HG03439 (cell line): Measurements from ENCODE around the gene UBE2C.
A peak's percentile ranks its signal among the peaks of the same experiment; 100 is the strongest.
"Not testable (repeated sequence)": the region's sequence is repeated elsewhere in the genome, so short reads cannot be mapped to it uniquely, and the experiment has no call there.

Experiments
- ATAC-seq: cut with Tn5 transposase; IDR thresholded peaks from one replicate; pipeline ENCODE4 v1.9.1; 2021; ENCODE audit warnings: mild to moderate bottlenecking, moderate library complexity; ENCODE audit not compliant: unreplicated experiment

UBE2C gene

GRCh38 chr20:45812157-45813005, at the start of gene UBE2C:
Gene UBE2C (plus strand): TSS chr20:45812644. CDS start chr20:45812696, 52 bp downstream.
- peak; percentile 93 for ATAC-seq

- not testable (repeated sequence) for ATAC-seq
These were observed 47.7 kb upstream of the UBE2C start for GRCh38 chr20:45764618-45765282.

DNA sequence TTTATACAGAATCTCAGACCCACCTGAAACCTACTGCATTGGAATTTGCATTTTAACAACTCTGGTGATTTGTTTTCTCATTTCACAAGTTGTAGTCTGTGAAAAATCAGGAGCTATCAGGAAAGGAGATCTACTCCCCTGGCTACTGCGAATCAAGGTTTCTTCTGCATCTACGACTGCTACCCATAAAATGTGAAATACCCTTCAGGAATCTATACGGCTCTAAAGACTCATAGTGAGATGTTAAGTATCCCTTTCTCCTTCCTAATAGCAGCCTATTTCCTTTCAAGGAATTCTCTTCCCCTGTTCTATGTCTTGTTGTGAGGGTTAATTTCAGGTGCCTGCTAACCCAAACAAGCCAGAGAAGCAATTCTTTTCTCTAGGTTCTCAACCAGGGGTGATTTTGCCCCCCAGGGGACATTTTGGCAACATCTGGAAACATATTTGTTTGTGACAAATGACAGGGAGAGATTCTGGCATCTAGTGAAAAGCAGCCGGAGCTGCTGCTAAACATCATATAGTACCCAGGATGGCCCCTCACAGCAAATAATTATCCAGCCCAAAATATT, 47.1 kb upstream of the UBE2C start:
- no peak for ATAC-seq

DNA sequence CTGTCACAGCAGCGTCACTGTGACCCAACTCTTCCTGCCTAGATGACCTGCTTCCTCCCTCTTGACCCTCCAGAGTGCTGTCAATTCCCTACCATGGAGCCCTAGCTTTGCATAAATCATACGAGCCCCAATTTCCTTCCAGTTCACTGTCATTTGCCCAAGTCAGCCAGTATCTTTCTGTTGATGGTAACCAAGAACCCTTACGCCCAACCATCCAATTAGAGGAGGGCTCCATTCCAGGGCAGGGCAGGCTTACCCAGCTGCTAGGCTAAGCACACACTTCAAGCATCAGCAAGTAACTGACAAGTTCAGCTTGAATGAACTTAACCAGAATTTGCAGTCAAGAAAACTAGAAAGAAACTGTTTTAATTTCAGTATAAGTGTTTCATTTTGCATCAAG, 46.5 kb upstream of the UBE2C start:
- no peak for ATAC-seq

GRCh38 chr20:45768479-45768878, 44.0 kb upstream of the UBE2C start:
- ATAC-seq, result no peak

- peak; percentile 60 for ATAC-seq
These were observed 41.2 kb upstream of the UBE2C start for GRCh38 chr20:45771182-45771759.

GRCh38 chr20:45772693-45773092, 39.8 kb upstream of the UBE2C start:
- no peak for ATAC-seq

DNA sequence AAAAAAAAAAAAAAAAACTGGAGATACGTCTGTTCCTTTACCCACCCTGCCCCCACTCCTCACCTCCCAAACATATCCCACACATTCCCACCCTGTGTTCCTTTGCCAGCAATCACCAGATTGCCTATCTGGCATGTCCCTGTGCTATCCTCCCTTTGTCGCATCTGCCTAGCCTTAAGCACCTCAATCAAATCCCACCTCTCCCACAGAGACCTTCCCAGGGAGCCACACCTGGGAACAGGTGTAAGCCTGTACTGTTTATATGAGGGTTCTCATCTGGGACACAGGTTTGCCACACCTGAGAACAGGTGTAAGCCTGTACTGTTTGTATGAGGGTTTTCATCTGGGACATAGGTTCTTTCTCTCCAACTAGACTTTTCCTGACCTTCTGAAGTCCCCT, 37.5 kb upstream of the UBE2C start:
- ATAC-seq, result no peak

GRCh38 chr20:45775411-45775810, 37.0 kb upstream of the UBE2C start:
- ATAC-seq, result no peak

DNA sequence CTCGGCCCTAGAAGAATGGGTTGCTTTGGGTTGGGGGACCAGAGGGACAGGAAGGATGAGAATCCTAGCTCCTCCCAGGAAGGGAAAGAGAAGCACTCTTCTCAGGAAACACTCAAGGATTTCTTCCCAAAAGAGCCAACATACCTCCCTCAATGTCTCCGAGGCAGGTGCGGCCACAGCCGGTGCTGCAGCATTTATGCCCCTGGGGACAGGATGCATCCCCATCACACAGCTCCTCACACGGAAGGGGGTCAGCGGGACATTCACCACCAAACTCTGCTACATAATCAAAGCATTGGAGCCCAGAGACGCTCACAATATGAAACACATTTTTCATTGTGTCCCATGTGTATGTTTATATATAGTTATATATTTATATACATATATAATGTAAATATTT, 35.5 kb upstream of the UBE2C start:
- ATAC-seq, result no peak

DNA sequence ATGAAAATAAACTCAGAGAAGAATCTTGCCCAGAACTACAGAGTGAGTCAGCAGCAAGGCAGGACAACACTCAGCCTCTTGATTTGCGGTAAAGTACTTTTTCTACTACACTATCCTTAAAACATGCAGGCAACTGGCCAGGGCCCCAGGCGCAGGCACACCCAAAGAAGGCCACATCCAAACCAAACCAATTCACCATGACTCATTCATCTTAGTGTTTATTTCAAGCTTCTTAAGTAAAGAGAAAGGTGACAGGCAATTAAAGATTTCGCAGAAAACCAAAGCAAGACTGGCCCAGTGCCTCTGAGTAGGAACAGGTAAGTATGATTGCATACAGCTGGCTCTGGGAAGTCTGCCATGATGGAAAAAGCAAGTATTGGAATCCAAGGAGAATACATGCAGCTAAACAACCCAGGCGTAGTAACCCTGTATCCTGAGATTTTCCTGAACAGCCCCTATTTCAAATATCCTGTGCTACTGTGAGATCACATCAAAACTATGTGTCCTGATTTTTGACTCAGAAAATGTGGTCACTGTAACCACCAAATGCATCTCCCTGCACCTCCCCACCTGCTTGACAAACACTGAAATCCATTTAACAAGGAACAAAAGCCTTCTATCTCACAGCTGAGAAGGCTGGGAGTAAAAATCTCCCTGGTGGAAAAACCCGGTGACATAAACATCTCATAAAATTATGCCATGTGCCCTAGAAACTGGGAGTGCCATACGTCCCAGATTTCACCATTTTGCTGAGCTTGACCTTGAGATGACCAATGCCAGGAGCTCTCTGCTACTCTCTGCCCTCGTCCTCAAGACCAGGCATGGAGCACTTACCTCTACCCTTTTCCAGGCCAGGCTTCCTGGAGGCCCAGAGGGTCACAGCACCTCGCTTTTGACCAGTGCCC, 33.2 kb upstream of the UBE2C start:
- ATAC-seq, result no peak

GRCh38 chr20:45780159-45780558, 32.3 kb upstream of the UBE2C start:
- ATAC-seq, result no peak

DNA sequence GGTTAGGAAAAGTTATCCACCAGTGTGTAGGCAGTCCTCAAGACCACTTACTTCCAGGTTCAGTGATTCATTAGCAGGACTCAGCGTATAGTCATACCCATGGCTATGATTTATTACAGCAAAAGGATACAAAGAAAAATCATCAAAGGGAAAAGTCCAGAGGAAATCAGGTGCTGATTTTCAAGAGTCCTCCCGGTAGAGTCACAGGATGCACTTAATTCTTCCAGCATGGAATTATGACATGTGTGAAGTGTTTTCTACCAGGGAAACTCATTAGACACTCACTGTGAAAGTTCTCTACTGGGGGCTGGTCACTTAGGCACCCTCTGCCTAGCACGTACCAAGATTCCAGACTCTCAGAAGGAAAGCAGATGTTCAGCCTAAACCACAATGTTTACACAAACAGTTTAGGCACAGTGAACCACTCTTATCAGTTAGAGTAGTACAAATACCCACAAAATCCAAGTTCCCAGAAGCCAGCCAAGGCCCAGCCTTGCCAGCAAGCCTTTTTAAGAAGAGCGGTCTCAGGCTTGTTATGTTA, 31.0 kb upstream of the UBE2C start:
- ATAC-seq, result no peak

DNA sequence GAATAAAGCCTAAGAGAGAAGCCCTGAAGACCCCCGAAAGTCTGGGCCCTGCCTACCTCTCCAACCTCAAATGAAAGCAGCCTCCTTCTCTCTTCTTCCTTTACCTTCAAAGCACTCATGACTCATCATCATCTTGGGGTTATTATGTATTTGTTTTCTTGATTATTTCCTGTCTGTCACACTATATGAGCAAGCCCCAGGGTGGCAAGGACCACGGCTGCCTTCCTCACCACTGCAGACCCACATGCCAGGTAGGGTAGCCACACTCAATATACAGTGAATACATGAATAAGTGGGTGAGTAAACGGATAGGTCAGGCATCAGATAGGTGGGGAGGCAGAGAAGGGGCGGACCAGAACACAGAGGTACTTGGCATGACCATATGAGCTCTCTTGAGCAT, 29.6 kb upstream of the UBE2C start:
- no peak for ATAC-seq

DNA sequence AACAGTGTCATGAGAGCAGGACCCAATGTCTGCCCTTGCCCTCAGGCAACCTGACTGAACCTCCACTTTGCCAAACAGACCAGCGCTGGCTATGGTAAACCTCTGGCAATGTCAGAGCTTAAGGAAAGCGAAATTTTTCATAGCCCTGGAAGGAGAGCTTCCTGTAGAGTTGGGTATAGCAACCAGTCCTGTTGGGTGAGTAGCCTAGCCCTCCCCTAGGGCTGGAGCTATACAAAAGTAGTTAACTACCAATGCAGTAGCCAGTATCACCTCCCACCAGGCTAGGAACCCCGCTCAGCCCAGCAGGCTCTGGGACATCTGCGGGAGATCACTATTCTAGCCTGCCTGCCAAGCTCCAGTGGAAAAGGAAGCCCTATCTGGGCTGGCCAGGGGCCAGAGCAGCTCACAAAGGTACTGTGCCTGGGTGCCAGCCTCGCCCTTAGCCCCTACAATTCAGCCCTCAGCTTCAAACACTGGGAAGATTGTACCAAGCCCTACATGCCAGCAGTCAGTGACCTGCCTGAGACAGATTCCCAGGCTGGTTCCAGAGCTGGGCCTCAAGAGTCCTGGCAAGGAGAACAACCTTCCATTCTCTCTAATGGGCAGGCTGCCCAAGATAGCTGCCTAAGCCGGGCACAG, 28.7 kb upstream of the UBE2C start:
- no peak for ATAC-seq

DNA sequence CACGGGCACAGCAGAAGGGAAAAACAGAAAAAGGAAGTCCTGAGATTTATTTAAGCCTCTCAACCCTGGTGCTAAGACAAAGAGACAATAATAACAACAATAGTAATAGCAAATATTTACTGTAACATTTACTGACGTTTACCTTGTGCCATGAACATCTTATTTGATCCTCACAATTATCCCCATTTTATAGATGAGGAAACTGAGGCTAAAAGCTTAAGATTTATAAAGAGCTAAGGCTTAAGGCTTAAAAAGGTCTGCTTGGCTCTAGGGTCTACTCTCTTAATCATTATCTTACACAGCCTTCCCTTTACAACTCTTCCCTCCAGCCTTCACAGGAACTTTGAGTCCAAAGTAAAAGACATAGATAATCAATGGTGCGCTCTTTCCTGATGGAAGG, 24.1 kb upstream of the UBE2C start:
- no peak for ATAC-seq

GRCh38 chr20:45792317-45793118, 19.9 kb upstream of the UBE2C start:
- ATAC-seq, result no peak

- ATAC-seq, result no peak
These were observed 15.9 kb upstream of the UBE2C start for GRCh38 chr20:45796337-45797065.
